PC-9 (cell line): ENCODE results near the gene FAM131A. TPM values are rescaled to one million over a fixed set of nuclear protein-coding genes. Genes with fewer than 3 reads are reported as not detected.

Source experiments
- BruUV-seq: library from RNA; stranded (reverse); fragments of 400-500 nt; replicated peaks from 2 replicates; lab custom pipeline; 2021; lab: Mats Ljungman, UMichigan
- CTCF ChIA-PET: fragments of 300-600 bp; sonication (Branson Sonifier 250); formaldehyde crosslinking; loops from one replicate; lab custom pipeline; 2022; ENCODE audit warnings: antibody characterized with exemption; lab: Charles Lee
- POLR2A ChIA-PET: fragments of 300-600 bp; sonication (Branson Sonifier 250); formaldehyde crosslinking; loops from one replicate; lab custom pipeline; 2022; ENCODE audit warnings: antibody characterized with exemption; ENCODE audit not compliant: unreplicated experiment; lab: Charles Lee
- DNase-seq, 2 experiments: peaks; one replicate each; pipeline versions ENCODE4 v3.0.0 to v3.0.0-alpha.2; 2015 to 2022; ENCODE audit warnings: mixed read lengths in 1 of 2
- H2AFZ ChIP-seq: fragments of 200-600 bp; sonication (generic); 2 replicates; pipeline ENCODE4 v1.8.1; 2017; ENCODE audit warnings: antibody characterized with exemption
- H3F3A ChIP-seq: fragments of 200-600 bp; sonication (generic); 2 replicates; pipeline ENCODE4 v1.8.1; 2017; ENCODE audit warnings: antibody characterized with exemption, mild to moderate bottlenecking, low read depth; ENCODE audit not compliant: insufficient read depth
- H3K27ac ChIP-seq: fragments of 200-600 bp; sonication (generic); 2 replicates; pipeline ENCODE4 v1.6.1; 2016; ENCODE audit warnings: mixed run types
- H3K27me3 ChIP-seq: fragments of 200-600 bp; sonication (generic); 2 replicates; pipeline ENCODE4 v1.6.1; 2016; ENCODE audit warnings: low read depth, mixed run types; ENCODE audit not compliant: insufficient read depth
- H3K36me3 ChIP-seq: fragments of 200-600 bp; sonication (generic); 2 replicates; pipeline ENCODE4 v1.6.1; 2016; ENCODE audit warnings: low read depth, mixed run types
- H3K4me1 ChIP-seq: fragments of 200-600 bp; sonication (generic); replicated peaks from 2 replicates; pipeline ENCODE4 v1.6.1; 2016; ENCODE audit warnings: mixed run types; ENCODE audit not compliant: insufficient read depth
- H3K4me2 ChIP-seq: fragments of 200-600 bp; sonication (generic); 2 replicates; pipeline ENCODE4 v1.6.1; 2017; ENCODE audit warnings: mixed run types
- H3K4me3 ChIP-seq: fragments of 200-600 bp; sonication (generic); 2 replicates; pipeline ENCODE4 v1.6.1; 2016; ENCODE audit warnings: mixed run types
- H3K79me2 ChIP-seq: fragments of 200-600 bp; sonication (generic); 2 replicates; pipeline ENCODE4 v1.6.1; 2017; ENCODE audit warnings: low read depth, mixed run types
- H3K9me2 ChIP-seq: fragments of 200-600 bp; sonication (generic); 2 replicates; pipeline ENCODE4 v1.8.1; 2017; ENCODE audit warnings: mild to moderate bottlenecking; ENCODE audit not compliant: insufficient read depth
- H3K9me3 ChIP-seq: fragments of 200-600 bp; sonication (generic); 2 replicates; pipeline ENCODE4 v1.8.1; 2016; ENCODE audit warnings: low read depth; ENCODE audit not compliant: insufficient read depth
- H4K20me1 ChIP-seq: fragments of 200-600 bp; sonication (generic); 2 replicates; pipeline ENCODE4 v1.8.1; 2017; ENCODE audit not compliant: insufficient read depth
- EZH2 ChIP-seq: fragments of 200-600 bp; sonication (generic); IDR thresholded peaks from 2 replicates; pipeline ENCODE4 v1.8.0; 2017; ENCODE audit warnings: antibody characterized with exemption, low read depth
- intact Hi-C: fragments of 100-400 bp; cut with micrococcal nuclease; formaldehyde crosslinking; loops from one replicate; pipeline ENCODE4 v1.10.0; 2022; ENCODE audit not compliant: unreplicated experiment
- total RNA-seq: library from RNA; stranded (reverse); gene quantifications from 2 replicates; pipeline ENCODE4 v1.2.3, GENCODE V29; 2021
- TF ChIP-seq, protein P1 (sequence below): fragments of 200-600 bp; sonication (generic); conservative IDR thresholded peaks from 2 replicates; pipeline ENCODE4 v1.6.1; 2017; ENCODE audit warnings: mixed run types, antibody characterized with exemption, mild to moderate bottlenecking, moderate library complexity

FAM131A gene
- total RNA-seq, 1 experiment from 2014 or later, result 25.5 TPM

GRCh38 chr3:184389384-184389783, 52.0 kb downstream of the FAM131A start:
- Histone ChIP-seq H3K4me3 (no peak overlapping the region), H4K20me1 (no peaks in the 10 kb centered on the region), H3K27me3 (peaks cover 87% of the 10 kb centered on the region), H3K9me2 (no peaks in the 10 kb centered on the region), H3K79me2 (no peaks in the 10 kb centered on the region), H3K4me1 (no peaks in the 10 kb centered on the region), H2AFZ (no peak overlapping the region), H3K4me2 (no peak overlapping the region), H3K9me3 (no peaks in the 10 kb centered on the region), H3K36me3 (no peaks in the 10 kb centered on the region), H3K27ac (no peak overlapping the region), H3F3A (no peaks in the 10 kb centered on the region)
- BruUV-seq, result no TSS peak
- POLR2A ChIA-PET, result no interaction called here
- no peak for DNase-seq
- intact Hi-C loops, result no loop called here
- CTCF ChIA-PET, result interaction anchor here (0.6 kb wide), 1 partner anchor 148 kb away, joined by 3 read pairs; no protein-coding TSS in a partner anchor
- TF ChIP-seq, protein P1, sequence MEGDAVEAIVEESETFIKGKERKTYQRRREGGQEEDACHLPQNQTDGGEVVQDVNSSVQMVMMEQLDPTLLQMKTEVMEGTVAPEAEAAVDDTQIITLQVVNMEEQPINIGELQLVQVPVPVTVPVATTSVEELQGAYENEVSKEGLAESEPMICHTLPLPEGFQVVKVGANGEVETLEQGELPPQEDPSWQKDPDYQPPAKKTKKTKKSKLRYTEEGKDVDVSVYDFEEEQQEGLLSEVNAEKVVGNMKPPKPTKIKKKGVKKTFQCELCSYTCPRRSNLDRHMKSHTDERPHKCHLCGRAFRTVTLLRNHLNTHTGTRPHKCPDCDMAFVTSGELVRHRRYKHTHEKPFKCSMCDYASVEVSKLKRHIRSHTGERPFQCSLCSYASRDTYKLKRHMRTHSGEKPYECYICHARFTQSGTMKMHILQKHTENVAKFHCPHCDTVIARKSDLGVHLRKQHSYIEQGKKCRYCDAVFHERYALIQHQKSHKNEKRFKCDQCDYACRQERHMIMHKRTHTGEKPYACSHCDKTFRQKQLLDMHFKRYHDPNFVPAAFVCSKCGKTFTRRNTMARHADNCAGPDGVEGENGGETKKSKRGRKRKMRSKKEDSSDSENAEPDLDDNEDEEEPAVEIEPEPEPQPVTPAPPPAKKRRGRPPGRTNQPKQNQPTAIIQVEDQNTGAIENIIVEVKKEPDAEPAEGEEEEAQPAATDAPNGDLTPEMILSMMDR, result no peak
- TF ChIP-seq EZH2, result no peak

DNA sequence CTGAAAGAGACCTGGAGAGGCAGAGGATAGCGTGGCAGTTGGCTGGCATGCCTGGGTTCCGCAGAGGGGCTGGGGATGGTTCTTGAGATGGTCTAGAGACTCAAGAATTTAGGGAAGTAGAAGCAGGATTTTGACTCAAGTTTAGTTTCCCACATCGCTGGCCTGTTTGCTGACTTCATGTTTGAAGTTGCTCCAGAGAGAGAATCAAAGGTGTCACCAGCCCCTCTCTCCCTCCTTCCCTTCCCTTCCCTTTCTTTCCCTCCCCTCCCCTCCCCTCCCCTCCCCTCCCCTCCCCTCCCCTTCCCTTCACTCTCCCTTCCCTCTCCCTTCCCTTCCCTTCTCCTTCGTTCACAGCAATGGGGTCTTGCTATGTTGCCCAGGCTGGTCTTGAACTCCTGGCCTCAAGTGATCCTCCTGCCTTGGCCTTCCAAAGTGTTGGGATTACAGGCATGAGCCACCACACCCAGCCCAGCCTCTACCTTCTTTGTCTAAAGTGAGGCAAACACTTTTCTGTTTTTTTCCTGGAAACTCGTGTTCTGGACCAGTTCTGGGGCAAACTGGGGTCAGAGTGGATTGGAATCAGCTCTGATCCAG, 52.6 kb downstream of the FAM131A start:
- Histone ChIP-seq H3K4me3 (no peak overlapping the region), H3K27ac (no peak overlapping the region), H3K79me2 (no peaks in the 10 kb centered on the region), H3K4me1 (no peaks in the 10 kb centered on the region), H3K36me3 (no peaks in the 10 kb centered on the region), H3K4me2 (no peak overlapping the region), H3F3A (no peaks in the 10 kb centered on the region), H3K9me2 (no peaks in the 10 kb centered on the region), H3K27me3 (peaks cover 91% of the 10 kb centered on the region), H2AFZ (no peak overlapping the region), H3K9me3 (no peaks in the 10 kb centered on the region), H4K20me1 (no peaks in the 10 kb centered on the region)
- DNase-seq, result no peak
- TF ChIP-seq, protein P1, result no peak
- no peak for TF ChIP-seq EZH2
- CTCF ChIA-PET, result no interaction called here
- POLR2A ChIA-PET, result no interaction called here
- no TSS peak for BruUV-seq
- intact Hi-C loops, result no loop called here

DNA sequence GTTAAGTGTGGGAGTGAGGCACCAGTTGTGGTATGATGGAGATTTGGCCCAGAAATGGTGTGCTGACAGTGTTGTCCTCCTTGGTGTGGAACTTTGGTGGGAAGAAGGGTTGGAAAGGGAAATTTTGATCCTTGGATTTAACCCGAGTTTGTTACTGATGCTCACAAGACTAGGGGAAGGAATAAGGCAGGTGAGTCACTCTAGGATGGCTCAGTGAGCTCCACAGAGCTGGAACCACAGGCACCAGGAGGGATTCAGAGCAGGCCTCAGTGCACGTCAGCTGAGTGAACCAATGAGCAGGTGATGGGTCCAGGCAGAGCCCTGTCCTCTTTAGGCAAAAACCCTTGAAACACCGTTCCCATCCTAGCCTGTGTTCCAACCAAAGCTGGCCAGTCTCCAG, 53.9 kb downstream of the FAM131A start:
- Histone ChIP-seq H3K9me2 (no peaks in the 10 kb centered on the region), H3K4me2 (no peak overlapping the region), H3K79me2 (no peaks in the 10 kb centered on the region), H4K20me1 (no peaks in the 10 kb centered on the region), H2AFZ (no peak overlapping the region), H3K4me3 (no peak overlapping the region), H3K27me3 (peaks cover 93% of the 10 kb centered on the region), H3K36me3 (no peaks in the 10 kb centered on the region), H3K4me1 (no peaks in the 10 kb centered on the region), H3K27ac (no peak overlapping the region), H3K9me3 (no peaks in the 10 kb centered on the region), H3F3A (no peaks in the 10 kb centered on the region)
- CTCF ChIA-PET, result no interaction called here
- no peak for TF ChIP-seq EZH2
- TF ChIP-seq, protein P1, result no peak
- no TSS peak for BruUV-seq
- no peak for DNase-seq
- intact Hi-C loops, result no loop called here
- POLR2A ChIA-PET, result interaction anchor here (0.5 kb wide), 1 partner anchor 1420 kb away, joined by 4 read pairs; no protein-coding TSS in a partner anchor
